Measurements from ENCODE around the gene ELAC2. TPM values are rescaled to one million over a fixed set of nuclear protein-coding genes. Genes with fewer than 3 reads are reported as not detected.
"Not testable (repeated sequence)": the region's sequence is repeated elsewhere in the genome, so short reads cannot be mapped to it uniquely, and the experiment has no call there.

Gene ELAC2
- total RNA-seq, 2 donors from 2014 or later, result 65.5 to 146 TPM

GRCh38 chr17:12993631-12994030 is 24.2 kb downstream of the ELAC2 start:
- ATAC-seq (no peak), DNase-seq (ENCODE audit: low spot score) (no peak)
- Mint-ChIP-seq H3K36me3 (peaks cover 21% of the 10 kb centered on the region), H3K4me3 (no peak overlapping the region), H3K9me3 (no peaks in the 10 kb centered on the region), H3K27me3 (no peaks in the 10 kb centered on the region), H3K4me1 (ENCODE audit: low read depth in 2 of 2) (peaks cover 0 to 2% of the 10 kb centered on the region in 2 donors), H3K27ac (no peak overlapping the region)

GRCh38 chr17:12992676-12993075 is 25.2 kb downstream of the ELAC2 start:
- H3K36me3 Mint-ChIP-seq, result peaks cover 18% of the 10 kb centered on the region
- no peak overlapping the region for H3K27ac Mint-ChIP-seq
- ATAC-seq (no peak), DNase-seq (ENCODE audit: low spot score) (no peak)
- H3K4me1 Mint-ChIP-seq (ENCODE audit: low read depth in 2 of 2), result peaks cover 0 to 2% of the 10 kb centered on the region in 2 donors
- H3K9me3 Mint-ChIP-seq, result no peaks in the 10 kb centered on the region
- H3K27me3 Mint-ChIP-seq, result no peaks in the 10 kb centered on the region
- H3K4me3 Mint-ChIP-seq, result no peak overlapping the region

GRCh38 chr17:12990926-12991325 is 26.9 kb downstream of the ELAC2 start:
- no peaks in the 10 kb centered on the region for H3K27me3 Mint-ChIP-seq
- H3K4me3 Mint-ChIP-seq, result no peak overlapping the region
- H3K9me3 Mint-ChIP-seq, result no peaks in the 10 kb centered on the region
- ATAC-seq (no peak), DNase-seq (ENCODE audit: low spot score) (no peak)
- peaks cover 0 to 2% of the 10 kb centered on the region in 2 donors for H3K4me1 Mint-ChIP-seq (ENCODE audit: low read depth in 2 of 2)
- H3K36me3 Mint-ChIP-seq, result peaks cover 10% of the 10 kb centered on the region
- H3K27ac Mint-ChIP-seq, result no peak overlapping the region

GRCh38 chr17:12990041-12990808 is 27.6 kb downstream of the ELAC2 start:
- peaks cover 0 to 2% of the 10 kb centered on the region in 2 donors for H3K4me1 Mint-ChIP-seq (ENCODE audit: low read depth in 2 of 2)
- DNase-seq (ENCODE audit: low spot score), result no peak
- H3K4me3 Mint-ChIP-seq, result no peak overlapping the region
- H3K9me3 Mint-ChIP-seq, result no peaks in the 10 kb centered on the region
- H3K36me3 Mint-ChIP-seq, result peaks cover 10% of the 10 kb centered on the region
- no peak for ATAC-seq
- no peaks in the 10 kb centered on the region for H3K27me3 Mint-ChIP-seq
- H3K27ac Mint-ChIP-seq, result no peak overlapping the region

GRCh38 chr17:12987120-12987519 is 30.7 kb downstream of the ELAC2 start:
- Mint-ChIP-seq H3K9me3 (peaks cover 4% of the 10 kb centered on the region), H3K4me1 (ENCODE audit: low read depth in 2 of 2) (peaks cover 6 to 10% of the 10 kb centered on the region in 2 donors), H3K27ac (no peak overlapping the region), H3K36me3 (peaks cover 9% of the 10 kb centered on the region), H3K27me3 (peaks cover 0 to 6% of the 10 kb centered on the region in 2 donors), H3K4me3 (no peak overlapping the region)
- no peak for DNase-seq (ENCODE audit: low spot score)
- ATAC-seq, result no peak

GRCh38 chr17:12985431-12986293 is 32.2 kb downstream of the ELAC2 start:
- Mint-ChIP-seq H3K4me1 (ENCODE audit: low read depth in 2 of 2) (peaks cover 9 to 12% of the 10 kb centered on the region in 2 donors), H3K4me3 (no peak overlapping the region), H3K27ac (no peak overlapping the region), H3K36me3 (no peaks in the 10 kb centered on the region), H3K27me3 (peaks cover 0 to 6% of the 10 kb centered on the region in 2 donors), H3K9me3 (peaks cover 5% of the 10 kb centered on the region)
- DNase-seq (ENCODE audit: low spot score) (no peak), ATAC-seq (no peak)

GRCh38 chr17:12983991-12984884 is 33.6 kb downstream of the ELAC2 start:
- DNase-seq (ENCODE audit: low spot score), result no peak
- Mint-ChIP-seq H3K36me3 (no peaks in the 10 kb centered on the region), H3K27ac (no peak overlapping the region), H3K4me1 (ENCODE audit: low read depth in 2 of 2) (peaks cover 9 to 10% of the 10 kb centered on the region in 2 donors), H3K4me3 (no peak overlapping the region), H3K27me3 (peaks cover 0 to 10% of the 10 kb centered on the region in 2 donors), H3K9me3 (peaks cover 5% of the 10 kb centered on the region)
- ATAC-seq, result no peak

DNA sequence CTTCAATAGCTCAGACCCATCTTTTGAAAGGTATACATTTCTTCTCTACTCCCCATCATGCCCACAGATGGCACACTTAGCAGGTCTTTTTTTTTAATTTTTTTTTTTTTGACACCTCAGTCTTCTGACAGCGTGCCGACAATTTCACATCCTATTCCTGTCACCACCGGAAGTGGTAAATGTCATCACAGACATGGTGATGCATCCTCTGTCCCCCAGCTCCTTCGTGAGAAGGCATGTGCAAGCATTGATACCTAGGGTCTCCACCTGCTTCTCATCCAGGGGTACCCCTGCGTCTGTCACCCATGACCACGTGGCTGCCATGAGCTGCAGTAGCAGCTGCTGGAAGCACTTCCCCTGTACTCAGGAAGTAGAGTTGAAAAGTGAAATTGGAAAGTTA is 35.6 kb downstream of the ELAC2 start:
- H3K4me1 Mint-ChIP-seq (ENCODE audit: low read depth in 2 of 2), result peaks cover 9 to 10% of the 10 kb centered on the region in 2 donors
- H3K27ac Mint-ChIP-seq, result peak overlapping the region; percentile 65 to 83
- H3K27me3 Mint-ChIP-seq, result peaks cover 0 to 13% of the 10 kb centered on the region in 2 donors
- H3K9me3 Mint-ChIP-seq, result peaks cover 5% of the 10 kb centered on the region
- no peaks in the 10 kb centered on the region for H3K36me3 Mint-ChIP-seq
- ATAC-seq (peak; percentile 75 to 79), DNase-seq (ENCODE audit: low spot score) (peak; percentile 64)
- peak overlapping the region; percentile 51 for H3K4me3 Mint-ChIP-seq

GRCh38 chr17:12979826-12980500 is 37.9 kb downstream of the ELAC2 start:
- no peak for ATAC-seq
- H3K27me3 Mint-ChIP-seq, result peaks cover 0 to 15% of the 10 kb centered on the region in 2 donors

DNA sequence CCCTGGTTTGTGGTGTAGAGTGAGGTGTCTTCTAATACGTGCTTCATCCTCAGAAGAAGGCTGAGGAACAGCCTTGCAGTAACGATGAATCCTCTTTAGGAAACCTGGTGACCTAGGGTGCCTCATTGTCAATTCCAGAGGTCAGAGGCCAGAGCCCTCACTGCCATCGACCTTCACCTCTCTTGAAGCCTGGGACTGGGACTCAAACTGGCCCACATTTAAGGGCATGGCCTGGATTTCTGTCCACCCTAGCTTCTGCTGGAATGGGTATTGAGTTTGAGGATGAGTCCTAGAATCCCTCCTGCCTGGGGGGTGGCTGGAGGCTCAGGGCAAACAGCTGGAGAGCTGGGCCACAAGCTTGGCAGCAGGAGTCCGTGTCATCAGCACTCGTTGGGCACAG is 38.6 kb downstream of the ELAC2 start:
- H3K4me1 Mint-ChIP-seq (ENCODE audit: low read depth in 2 of 2), result peaks cover 9 to 10% of the 10 kb centered on the region in 2 donors
- no peak overlapping the region for H3K27ac Mint-ChIP-seq
- no peak overlapping the region for H3K4me3 Mint-ChIP-seq
- DNase-seq (ENCODE audit: low spot score) (no peak), ATAC-seq (no peak)
- H3K9me3 Mint-ChIP-seq, result peaks cover 5% of the 10 kb centered on the region
- peaks cover 4 to 16% of the 10 kb centered on the region in 2 donors for H3K27me3 Mint-ChIP-seq
- no peaks in the 10 kb centered on the region for H3K36me3 Mint-ChIP-seq

More at GRCh38 chr17:12979826-12980500, 37.9 kb downstream of the ELAC2 start:
- no peaks in the 10 kb centered on the region for H3K36me3 Mint-ChIP-seq
- no peak overlapping the region for H3K4me3 Mint-ChIP-seq
- peaks cover 5% of the 10 kb centered on the region for H3K9me3 Mint-ChIP-seq
- H3K27ac Mint-ChIP-seq, result no peak overlapping the region
- no peak for DNase-seq (ENCODE audit: low spot score)
- H3K4me1 Mint-ChIP-seq (ENCODE audit: low read depth in 2 of 2), result peaks cover 9 to 10% of the 10 kb centered on the region in 2 donors

DNA sequence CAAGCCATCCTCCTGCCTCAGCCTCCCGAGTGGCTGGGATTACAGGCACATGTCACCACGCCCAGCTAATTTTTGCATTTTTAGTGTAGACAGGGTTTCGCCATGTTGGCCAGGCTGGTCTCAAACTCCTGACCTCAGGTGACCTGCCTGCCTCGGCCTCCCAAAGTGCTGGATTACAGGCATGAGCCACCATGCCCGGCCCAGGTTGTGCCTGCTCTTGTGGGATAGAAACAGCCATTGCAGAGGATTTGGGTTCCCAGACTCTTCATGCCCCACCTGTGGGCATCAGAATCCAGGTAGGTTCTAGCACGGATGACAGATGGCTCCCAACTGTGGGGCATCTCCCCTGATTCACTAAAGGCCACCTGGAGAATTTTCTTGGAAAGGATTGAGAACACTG is 39.0 kb downstream of the ELAC2 start:
- not testable (repeated sequence) for H3K4me3 Mint-ChIP-seq; H3K36me3 Mint-ChIP-seq; H3K9me3 Mint-ChIP-seq; DNase-seq (ENCODE audit: low spot score); H3K27ac Mint-ChIP-seq; ATAC-seq
- Mint-ChIP-seq H3K27me3 (peaks cover 7 to 17% of the 10 kb centered on the region in 2 donors), H3K4me1 (ENCODE audit: low read depth in 2 of 2) (peaks cover 9 to 11% of the 10 kb centered on the region in 2 donors)

GRCh38 chr17:12977008-12977751 is 40.6 kb downstream of the ELAC2 start:
- no peak for ATAC-seq
- no peak overlapping the region for H3K4me3 Mint-ChIP-seq
- H3K27me3 Mint-ChIP-seq, result peaks cover 7 to 14% of the 10 kb centered on the region in 2 donors
- peaks cover 4 to 6% of the 10 kb centered on the region in 2 donors for H3K4me1 Mint-ChIP-seq (ENCODE audit: low read depth in 2 of 2)
- peaks cover 2% of the 10 kb centered on the region for H3K9me3 Mint-ChIP-seq
- H3K27ac Mint-ChIP-seq, result no peak overlapping the region
- no peak for DNase-seq (ENCODE audit: low spot score)
- no peaks in the 10 kb centered on the region for H3K36me3 Mint-ChIP-seq

All from natural killer cell treated with Interleukin-12 subunit alpha and Interleukin-12 subunit beta and Interleukin-15 and Interleukin-18, amount 100 ng/mL, for 72 hours (primary cell).